Measurements from ENCODE around the gene PLAAT4.
"Not testable (repeated sequence)": the region's sequence is repeated elsewhere in the genome, so short reads cannot be mapped to it uniquely, and the experiment has no call there.

PLAAT4 gene

DNA sequence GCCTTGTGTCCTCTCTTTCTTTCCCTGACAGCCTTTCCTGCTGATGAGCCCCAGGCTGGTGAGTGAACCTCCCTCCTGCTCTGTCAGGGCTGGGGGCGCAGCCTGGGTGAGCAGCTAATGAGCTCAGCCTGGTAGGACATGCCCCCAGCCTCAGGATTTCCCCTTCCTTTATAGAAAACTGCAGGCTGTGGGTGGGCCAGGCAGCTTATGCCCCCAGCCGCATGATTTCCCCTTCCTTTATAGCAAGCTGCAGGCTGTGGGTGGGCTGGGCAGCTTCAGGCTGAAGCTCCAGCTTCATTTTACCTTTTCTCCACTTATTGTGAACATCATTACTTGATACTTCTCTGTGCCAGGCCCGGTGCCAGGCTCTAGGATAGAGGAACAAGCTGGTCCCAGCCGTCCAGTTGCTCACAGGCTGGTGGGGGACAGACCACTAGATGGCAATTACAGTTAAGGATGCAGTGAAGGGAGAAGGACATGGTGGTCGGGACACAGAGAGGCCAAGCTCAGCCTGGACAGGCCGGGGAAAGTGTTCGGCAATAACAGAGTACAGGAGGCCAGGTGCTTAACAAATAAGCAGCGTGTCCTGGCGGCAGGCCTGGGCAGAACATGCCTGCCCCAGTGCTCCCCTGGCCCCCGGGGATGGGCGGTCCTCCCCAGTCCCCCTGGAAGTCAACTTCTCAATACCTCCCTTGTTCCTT is 25.4 kb upstream of the PLAAT4 start:
- no peak for DNase-seq (ENCODE audit: low spot score)

DNA sequence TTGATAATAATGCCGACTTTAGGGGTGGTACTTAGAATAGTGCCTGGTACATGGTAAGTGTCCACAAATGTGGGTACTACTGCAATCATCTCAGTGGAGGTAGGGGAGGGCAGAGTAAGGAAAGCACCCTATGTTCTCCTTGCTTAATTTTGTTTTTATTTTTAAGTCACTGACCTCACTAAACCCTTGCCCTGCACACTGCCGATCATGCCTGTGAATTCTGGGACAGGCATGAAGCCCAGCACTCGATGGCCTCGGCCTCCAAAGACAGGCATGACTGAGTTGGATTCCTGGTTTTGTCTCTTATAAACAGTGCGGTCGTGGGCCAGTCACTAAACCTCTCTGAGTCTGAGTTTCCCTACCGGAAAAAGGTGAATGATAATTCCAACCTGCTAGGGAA is 23.8 kb upstream of the PLAAT4 start:
- no peak for DNase-seq (ENCODE audit: low spot score)

DNA sequence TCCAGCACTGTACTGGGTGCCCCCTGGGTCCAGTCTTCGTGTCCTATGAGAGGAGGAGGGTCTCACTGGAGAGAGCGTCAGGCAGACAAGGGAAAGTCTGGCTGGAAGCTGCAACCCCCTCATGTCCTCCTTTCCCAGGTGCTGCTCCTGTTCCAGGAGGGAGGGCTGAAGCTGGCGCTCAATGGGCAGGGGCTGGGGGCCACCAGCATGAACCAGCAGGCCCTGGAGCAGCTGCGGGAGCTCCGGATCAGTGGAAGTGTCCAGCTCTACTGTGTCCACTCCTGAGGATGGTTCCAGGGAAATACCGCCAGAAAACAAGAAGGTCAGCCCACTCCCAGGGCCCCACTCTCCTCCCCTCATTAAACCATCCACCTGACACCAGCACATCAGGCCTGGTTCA is 20.5 kb upstream of the PLAAT4 start:
- no peak for DNase-seq (ENCODE audit: low spot score)

DNA sequence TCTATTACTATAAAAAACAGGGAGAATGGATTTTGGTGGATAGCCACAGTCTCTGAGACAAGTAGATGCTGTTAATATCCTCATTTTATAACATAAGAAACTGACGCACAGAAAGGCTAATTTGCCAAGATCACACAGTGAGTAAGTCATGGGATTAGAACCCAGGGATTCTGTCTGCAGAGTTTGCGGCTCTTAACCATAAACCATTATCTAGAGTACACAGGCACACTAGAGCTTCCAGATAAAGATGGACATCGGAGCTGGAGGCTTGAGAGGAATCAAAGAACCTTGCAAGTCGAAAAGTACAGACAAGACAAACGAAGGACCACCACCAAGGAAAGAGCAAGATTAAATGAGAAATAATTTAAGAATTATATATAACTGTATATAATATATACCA is 19.5 kb upstream of the PLAAT4 start:
- DNase-seq (ENCODE audit: low spot score): no peak

DNA sequence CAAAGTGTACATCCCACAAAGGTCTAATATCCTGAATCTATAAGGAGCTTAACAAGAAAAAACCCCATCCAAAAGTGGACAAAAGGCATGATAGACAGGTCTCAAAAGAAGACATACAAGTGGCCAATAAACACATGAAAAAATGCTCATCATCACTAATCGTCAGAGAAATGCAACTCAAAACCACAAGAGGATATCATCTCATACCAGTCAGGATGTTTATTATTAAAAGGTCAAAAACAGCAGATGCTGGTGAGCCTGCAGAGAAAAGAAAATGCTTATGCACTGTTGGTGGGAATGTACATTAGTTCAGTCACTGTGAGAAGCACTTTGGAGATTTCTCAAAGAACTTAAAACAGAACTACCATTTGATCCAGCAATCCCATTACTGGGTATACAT is 18.1 kb upstream of the PLAAT4 start:
- DNase-seq (ENCODE audit: low spot score): no peak

DNA sequence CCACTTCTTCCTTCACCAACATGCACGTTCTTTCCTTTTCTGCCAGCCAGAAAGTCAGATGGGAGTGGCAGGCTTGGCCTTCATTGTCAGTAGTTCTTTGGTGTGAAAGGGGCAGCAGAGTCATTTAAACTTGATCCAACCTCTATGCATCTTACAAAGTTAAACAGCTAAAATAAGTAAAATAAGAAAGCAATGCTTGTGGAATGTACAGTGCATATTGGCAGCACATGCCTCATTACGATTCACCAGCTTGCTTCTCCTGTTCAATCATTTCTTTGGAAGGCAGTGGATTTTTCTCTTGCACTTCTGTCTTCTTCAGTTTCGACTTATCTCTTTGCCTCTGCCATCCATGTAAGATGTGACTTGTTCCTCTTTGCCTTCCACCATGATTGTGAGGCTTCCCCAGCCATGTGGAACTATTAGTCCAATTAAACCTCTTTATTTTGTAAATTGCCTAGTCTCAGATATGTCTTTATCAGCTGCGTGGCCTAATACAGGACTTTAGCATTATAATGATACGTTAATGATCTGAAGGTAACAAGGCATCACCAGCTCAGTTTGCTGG is 15.9 kb upstream of the PLAAT4 start:
- DNase-seq (ENCODE audit: low spot score): no peak

DNA sequence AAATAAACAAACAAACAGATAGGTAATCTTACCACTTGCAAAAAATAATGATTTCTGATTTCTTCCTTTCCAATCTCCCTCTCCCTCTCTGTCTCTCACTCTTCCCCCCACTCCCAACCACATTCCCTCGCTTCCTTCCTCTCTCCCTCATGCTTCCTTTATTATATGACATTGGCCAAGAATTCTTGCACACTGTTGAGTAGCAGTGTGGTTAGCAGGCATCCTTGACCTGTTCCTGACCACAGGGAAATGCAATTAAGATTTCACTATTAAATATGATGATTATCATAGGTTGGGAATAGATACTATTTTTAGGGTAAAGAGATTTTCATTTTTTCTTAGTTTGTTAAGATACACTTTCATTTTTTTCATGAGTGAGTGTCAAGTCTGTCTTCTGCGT is 14.7 kb upstream of the PLAAT4 start:
- no peak for DNase-seq (ENCODE audit: low spot score)

DNA sequence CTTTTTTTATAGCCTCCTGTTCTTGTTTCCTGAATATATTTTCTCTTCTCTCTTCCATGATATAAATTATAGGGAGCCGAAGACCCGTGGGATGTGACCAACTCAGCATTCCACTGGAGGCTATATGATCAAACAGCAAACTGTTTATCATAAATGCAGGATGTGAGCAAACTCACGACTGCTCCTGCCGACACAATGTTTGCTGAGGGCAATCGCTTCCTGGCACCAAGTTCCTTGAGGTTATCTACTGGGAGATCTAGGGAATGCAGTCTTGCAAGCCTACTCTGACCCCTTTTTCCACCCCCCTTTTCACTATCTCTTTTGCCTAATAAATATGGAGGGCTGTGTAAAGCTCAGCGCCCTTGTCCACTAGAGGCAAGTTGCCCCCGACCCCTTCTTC is 13.5 kb upstream of the PLAAT4 start:
- DNase-seq (ENCODE audit: low spot score): no peak

DNA sequence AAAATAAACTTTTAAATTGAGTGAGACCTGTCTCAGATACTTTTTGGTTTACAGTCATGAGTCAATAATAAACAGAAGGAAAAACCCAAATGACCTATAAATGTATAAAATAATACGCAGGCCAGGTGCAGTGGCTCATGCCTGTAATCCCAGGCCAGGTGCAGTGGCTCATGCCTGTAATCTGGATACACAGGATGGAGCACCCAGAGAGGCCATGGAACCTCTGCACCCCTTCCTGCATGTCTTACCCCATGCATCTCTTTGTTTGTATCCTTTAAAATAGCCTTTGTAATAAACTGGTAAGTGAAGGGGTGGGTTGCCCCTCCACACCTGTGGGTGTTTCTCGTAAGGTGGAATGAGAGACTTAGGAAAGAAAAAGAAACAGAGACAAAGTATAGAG is 8.9 kb upstream of the PLAAT4 start:
- no peak for DNase-seq (ENCODE audit: low spot score)

DNA sequence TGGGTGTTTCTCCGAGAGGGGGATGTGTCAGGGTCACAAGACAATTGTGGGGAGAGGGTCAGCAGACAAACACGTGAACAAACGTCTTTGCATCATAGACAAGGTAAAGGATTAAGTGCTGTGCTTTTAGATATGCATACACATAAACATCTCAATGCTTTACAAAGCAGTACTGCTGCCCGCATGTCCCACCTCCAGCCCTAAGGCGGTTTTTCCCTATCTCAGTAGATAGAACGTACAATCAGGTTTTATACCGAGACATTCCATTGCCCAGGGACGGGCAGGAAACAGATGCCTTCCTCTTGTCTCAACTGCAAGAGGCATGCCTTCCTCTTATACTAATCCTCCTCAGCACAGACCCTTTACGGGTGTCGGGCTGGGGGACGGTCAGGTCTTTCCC is 8.5 kb upstream of the PLAAT4 start:
- not testable (repeated sequence) for DNase-seq (ENCODE audit: low spot score)

DNA sequence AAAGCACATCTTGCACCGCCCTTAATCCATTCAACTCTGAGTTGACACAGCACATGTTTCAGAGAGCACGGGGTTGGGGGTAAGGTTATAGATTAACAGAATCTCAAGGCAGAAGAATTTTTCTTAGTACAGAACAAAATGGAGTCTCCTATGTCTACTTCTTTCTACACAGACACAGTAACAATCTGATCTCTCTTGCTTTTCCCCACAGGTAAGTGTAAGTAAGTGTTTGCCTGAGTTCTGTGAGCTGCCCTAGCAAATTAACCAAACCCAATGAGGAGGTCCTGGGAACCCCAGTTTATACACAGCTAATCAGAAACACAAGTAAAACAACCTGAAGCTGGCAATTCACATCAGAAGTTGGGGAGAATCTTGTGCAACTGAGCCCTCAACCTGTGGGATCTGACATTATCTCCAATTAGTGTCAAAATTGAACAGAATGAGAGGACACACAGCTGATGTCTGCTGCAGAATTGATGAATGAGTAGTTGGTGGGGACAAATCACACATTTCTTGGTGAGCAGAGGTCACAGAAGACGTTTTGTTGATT is 7.8 kb upstream of the PLAAT4 start:
- DNase-seq (ENCODE audit: low spot score): not testable (repeated sequence)

DNA sequence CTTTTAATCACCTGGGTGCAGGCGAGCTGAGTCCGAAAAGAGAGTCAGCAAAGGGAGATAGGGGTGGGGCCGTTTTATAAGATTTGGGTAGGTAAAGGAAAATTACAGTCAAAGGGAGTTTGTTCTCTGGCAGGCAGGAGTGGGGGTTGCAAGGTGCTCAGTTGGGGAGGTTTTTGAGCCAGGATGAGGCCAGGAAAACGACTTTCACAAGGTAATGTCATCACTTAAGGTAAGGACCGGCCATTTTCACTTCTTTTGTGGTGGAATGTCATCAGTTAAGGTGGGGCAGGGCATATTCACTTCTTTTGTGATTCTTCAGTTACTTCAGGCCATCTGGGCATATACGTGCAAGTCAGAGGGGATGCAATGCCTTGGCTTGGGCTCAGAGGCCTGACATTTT is 7.2 kb upstream of the PLAAT4 start:
- not testable (repeated sequence) for DNase-seq (ENCODE audit: low spot score)

DNA sequence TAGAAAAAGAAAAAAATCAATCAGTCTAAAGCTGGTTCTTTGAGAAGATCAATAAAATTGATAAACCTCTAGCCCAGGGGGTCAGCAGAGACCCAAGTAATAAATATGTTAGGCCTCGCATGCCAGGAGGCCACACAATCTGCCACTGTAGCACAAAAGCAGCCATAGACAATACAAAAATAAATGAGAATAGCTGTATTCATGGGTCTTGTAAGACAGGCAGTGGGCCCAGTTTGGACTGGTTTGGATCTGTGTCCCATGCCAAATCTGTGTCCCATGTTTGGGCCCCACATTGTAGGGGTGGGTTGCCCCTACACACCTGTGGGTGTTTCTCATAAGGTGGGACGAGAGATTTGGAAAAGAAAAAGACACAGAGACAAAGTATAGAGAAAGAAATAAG is 6.6 kb upstream of the PLAAT4 start:
- no peak for DNase-seq (ENCODE audit: low spot score)

DNA sequence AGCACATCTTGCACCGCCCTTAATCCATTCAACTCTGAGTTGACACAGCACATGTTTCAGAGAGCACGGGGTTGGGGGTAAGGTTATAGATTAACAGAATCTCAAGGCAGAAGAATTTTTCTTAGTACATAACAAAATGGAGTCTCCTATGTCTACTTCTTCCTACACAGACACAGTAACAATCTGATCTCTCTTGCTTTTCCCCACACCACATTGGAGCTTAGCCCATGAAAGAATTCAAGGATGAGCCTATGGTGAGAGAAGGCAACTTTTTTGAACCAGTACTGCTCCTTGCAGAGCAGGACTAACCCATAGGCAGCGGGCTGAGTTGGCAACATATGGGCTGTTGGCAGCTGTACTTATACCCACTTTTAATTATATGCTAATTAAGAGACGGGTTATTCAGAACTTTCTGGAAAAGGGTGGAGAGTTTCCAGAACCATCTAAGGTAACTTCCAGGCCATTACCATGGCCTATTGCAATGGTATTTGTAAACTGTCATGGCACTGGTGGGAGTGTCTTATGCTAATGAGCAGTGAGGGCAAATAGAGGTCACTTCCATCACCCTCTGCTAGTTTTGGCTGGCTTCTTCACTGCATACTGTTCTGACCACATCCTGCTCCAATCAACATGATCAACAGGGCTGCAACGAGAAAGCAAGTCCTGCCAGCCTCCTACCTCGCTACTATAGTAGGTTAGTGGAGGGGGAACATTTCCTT is 5.4 kb upstream of the PLAAT4 start:
- DNase-seq (ENCODE audit: low spot score): not testable (repeated sequence)

DNA sequence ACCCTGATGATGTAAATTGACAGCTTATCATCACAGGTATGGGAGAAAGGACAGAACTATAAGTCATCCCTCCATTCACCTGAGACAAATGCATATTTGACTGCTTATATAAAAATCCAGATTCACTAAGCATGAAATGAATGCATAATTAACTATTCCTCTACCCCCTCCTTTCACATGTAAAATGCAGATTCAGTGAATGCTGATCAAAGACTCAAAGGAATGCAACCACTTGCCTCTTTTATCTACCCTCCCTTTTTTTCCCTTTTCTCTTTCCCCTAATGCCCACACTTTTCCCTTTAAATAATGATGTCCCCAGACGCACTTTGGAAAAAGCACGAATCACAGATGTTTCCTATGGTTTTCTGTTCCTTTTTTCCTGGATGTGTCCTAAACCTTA is 4.5 kb upstream of the PLAAT4 start:
- DNase-seq (ENCODE audit: low spot score): no peak

DNA sequence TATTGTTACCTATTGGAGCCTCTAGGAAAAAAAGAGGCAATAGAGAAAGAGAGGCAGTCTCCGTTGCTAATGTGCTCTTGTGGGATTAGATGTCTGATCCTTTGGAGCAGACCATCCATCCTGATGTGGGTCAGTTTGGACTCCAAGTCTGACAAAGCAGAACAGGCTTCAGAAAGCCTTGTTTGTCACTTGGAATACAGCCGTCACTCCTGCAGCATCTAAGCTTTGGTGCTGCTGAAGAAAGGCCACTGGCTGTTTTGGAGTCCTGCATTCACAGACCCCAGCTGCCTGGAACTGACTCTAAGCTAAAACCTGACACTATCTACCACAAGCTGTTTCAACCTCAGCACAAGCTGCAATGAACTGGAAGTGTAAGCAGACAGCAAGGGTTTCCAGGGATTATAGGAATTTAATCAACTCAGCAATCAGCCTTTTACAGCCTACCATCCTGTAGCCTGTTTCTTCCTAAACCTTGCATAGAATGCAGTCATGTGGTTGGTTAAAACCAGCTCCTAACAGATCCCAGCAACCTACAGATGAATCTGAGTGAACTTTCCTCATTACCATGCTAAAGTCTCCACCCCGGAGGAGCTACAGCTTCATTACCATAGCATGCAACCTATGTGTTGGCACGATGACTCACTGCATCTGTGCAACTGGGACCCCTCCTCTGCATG is 3.7 kb upstream of the PLAAT4 start:
- DNase-seq (ENCODE audit: low spot score): no peak

DNA sequence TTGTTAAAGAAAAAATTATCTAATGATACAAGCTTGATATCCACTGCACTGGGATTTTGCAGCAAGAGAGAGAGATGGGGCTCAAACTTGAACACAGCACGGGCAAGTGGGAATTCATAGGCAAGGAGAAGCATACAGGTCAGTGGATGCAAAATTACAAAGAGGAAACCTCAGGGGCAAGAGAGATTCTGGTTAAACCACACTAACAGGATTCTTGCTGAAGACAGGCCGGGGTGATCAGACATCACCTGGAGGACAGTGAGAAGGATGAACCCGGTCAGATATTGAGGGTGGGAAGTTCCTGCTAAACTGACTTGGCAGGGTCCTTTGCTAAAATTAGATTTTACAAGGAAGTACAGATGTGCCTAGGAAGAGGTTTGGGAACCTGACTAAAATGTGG is 2.5 kb upstream of the PLAAT4 start:
- no peak for DNase-seq (ENCODE audit: low spot score)

DNA sequence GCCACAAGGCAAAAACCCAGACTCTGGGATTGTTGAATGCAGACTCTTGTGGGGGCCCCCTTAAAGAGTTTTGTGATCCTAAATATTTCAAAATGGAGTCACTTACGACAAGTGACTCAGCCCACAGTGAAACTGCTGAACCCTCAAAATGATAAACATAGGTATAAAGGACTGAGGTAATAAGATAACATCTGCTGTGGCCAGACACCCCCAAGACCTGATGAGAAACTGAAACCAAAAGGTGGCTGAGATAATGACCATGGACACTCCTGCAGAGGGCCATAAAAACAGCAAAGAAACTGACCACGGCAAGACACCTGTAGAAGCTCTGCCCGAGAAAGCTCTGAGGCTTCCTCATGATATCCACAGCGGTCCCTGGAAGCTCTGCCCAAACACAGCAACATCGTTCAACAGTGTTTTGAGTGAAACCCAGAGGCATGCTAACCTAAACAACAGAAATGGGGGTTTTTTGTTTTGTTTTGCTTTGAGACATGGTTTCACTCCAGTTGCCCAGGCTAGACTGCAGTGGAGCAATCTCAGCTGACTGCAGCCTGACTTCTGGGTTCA is 1.6 kb upstream of the PLAAT4 start:
- DNase-seq (ENCODE audit: low spot score): no peak

DNA sequence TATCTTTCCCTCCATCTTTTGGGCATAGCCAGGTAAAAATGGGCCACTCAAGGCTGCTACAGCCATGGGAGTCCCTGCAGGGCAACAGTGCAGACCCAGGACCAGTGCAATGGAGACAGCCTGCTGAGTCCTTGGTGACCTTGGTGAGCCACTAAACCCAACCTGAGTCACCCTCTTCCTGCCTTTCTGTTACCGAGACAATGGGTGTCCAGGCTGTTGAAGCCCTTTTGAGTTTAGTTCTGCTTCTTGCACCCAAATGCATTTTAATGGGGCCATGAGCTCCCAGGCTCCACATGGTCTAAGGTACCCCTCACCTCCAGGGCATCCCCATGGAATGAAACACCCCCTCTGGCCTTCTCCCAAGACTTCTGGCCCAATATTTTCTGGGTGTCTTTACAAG is 874 bp upstream of the PLAAT4 start:
- no peak for DNase-seq (ENCODE audit: low spot score)

DNA sequence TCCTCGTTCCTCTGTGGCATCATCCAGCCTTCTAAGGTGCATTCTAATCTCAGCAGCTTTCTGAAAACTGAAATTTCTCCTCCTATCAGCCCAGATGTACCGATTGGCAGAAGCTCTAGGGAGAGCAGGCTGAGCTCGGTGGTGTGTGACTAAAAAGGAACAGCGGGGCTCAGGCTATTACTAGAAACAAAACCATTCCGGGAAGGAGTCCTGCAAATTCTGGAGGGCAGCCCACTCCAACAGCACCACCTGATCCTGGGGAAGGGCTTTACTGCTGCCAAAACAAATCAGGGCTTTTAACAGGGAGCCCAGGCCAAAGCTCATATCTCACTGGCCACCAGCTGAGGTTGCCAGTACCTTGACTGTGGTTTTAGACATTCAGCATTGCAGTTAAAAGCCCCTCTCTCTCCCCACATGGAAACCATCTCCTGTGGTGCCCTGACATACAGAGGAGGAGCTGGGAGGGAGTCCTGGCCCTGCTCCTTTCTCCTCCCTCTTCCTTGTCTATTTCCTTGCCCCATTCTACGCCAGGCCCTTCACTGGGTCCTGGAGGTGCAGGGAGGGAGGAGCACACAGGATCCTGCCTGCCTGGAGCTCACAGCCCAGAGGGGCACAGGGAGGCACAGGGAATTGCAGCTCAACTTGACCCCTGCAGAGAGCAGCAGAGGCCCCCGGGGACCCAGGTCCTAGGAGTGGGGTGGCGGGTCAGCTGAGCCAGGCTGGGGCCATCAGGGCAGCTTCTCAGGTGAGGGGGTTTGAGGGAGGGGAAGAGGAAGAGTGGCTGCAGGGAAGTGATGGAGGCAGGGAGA is 889 bp downstream of the PLAAT4 start:
- DNase-seq (ENCODE audit: low spot score): no peak

DNA sequence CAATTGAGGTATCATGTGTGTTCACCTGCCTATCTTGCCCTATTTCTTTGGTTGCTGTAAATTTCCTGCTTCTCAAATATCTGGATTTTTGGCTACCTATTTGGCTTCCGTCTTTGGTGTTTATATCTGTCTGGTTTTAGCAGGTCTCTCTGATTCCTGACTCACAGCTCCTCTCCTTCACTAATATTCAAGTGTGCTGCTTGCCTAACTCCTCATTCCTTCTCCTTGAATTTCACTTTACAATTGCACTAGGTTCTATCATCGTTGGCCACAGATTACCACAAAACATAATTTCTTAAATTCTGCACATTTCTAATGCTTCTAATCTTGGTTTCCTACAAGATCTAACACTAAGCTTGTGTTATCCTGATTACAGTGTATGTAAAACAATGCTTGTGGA is 5.9 kb downstream of the PLAAT4 start:
- DNase-seq (ENCODE audit: low spot score): not testable (repeated sequence)

DNA sequence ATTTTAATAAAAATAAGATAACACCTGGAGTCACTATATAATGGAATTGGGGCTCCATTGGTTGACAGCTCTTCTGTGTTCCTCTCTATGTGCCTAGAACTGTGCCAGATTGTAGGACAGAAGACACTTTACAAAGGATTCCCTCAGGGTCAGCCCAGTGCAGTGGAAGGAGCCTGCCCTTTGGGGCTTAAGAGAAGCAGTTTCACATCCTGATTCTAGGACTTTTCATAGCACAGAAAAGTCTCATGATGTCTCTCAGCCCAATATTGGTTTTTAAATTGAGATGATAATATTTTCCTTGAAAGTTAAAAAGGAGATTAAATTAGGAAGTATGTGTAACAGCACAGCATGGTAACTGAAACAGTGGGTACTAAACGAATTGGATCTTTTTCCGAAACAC is 7.1 kb downstream of the PLAAT4 start:
- no peak for DNase-seq (ENCODE audit: low spot score)
